ENCODE results near the gene COL15A1.
"Not testable (repeated sequence)": the region's sequence is repeated elsewhere in the genome, so short reads cannot be mapped to it uniquely, and the experiment has no call there.

The COL15A1 gene

DNA sequence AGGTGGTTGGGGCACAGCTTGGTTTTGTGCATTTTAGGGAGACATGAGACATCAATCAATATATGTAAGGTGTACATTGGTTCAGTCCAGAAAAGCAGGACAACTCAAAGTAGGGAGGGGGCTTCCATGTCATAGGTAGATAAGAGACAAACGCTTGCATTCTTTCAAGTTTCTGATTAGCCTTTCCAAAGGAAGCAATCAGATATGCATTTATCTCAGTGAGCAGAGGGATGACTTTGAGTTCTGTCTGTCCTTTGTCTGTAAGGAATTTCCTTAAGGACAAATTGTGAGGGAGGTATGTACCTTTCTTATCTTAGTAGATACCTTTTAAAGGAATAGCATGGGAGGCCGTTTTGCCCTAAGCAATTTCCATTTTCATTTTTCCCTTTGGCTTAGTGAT is 63.3 kb downstream of the COL15A1 start:
- CTCF ChIA-PET: no interaction called here
- no peak for TF ChIP-seq SP1 (IDR thresholded peaks at IDR 0.05)
- TF ChIP-seq FOXA1 (IDR thresholded peaks at IDR 0.05): no peak
- TF ChIP-seq FOXM1 (IDR thresholded peaks at IDR 0.05; ENCODE audit: borderline replicate concordance): no peak
- TF ChIP-seq FOXK2 (IDR thresholded peaks at IDR 0.05): no peak
- TF ChIP-seq LEF1 (IDR thresholded peaks at IDR 0.05; ENCODE audit: borderline replicate concordance): no peak
- TF ChIP-seq TARDBP (IDR thresholded peaks at IDR 0.05): no peak
- TF ChIP-seq ARNT (IDR thresholded peaks at IDR 0.05): no peak
- TF ChIP-seq ELF4 (IDR thresholded peaks at IDR 0.05): no peak
- no peak for TF ChIP-seq HDGF (IDR thresholded peaks at IDR 0.05; ENCODE audit: borderline replicate concordance)
- TF ChIP-seq BHLHE40 (IDR thresholded peaks at IDR 0.05; ENCODE audit: borderline replicate concordance): no peak
- TF ChIP-seq ZNF384 (IDR thresholded peaks at IDR 0.05): no peak
- no peak for TF ChIP-seq PKNOX1 (IDR thresholded peaks at IDR 0.05)
- no peak for TF ChIP-seq CTBP1 (IDR thresholded peaks at IDR 0.05; ENCODE audit: borderline replicate concordance)
- no peak for TF ChIP-seq L3MBTL2 (conservative IDR thresholded peaks at IDR 0.05)
- no peak for TF ChIP-seq SUZ12 (IDR thresholded peaks at IDR 0.05)
- TF ChIP-seq NFRKB (IDR thresholded peaks at IDR 0.05): no peak
- no peak for DNase-seq (ENCODE audit: extremely low spot score)
- POLR2A ChIA-PET: no interaction called here

GRCh38 chr9:99008203-99008602 is 64.5 kb downstream of the COL15A1 start:
- ChIA-PET POLR2A (no interaction called here), CTCF (no interaction called here)
- TF ChIP-seq ELF4 (IDR thresholded peaks at IDR 0.05): no peak
- 0 out of 2 replicates have a peak, but pooled peaks have one; percentile 27 for TF ChIP-seq PKNOX1 (IDR thresholded peaks at IDR 0.05)
- DNase-seq (ENCODE audit: extremely low spot score): no peak

DNA sequence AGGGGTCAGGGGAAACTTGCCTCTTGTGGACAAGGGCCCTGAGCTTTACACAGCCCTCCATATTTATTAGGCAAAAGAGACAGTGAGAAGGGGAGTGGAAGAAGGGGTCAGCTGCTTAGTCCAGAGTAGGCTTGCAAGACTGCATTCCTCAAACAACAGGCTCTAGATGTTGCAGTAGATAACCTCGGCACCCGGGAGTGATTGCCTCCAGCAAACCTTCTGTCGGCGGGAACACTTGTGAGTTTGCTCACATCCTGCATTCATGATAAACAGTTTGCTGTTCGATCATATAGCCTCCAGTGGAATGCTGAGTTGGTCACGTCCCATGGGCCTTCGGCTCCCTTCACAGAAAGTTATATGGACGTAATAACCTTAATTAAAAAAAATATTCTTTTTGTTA is 66.7 kb downstream of the COL15A1 start:
- CTCF ChIA-PET; POLR2A ChIA-PET; DNase-seq (ENCODE audit: extremely low spot score): not testable (repeated sequence)

- TF ChIP-seq ZNF384 (IDR thresholded peaks at IDR 0.05) (peak; percentile 69; the same call in 1 of the 2 replicates), SUZ12 (IDR thresholded peaks at IDR 0.05) (no peak)
- ChIA-PET POLR2A (no interaction called here), CTCF (no interaction called here)
- DNase-seq (ENCODE audit: extremely low spot score): no peak
Measured at GRCh38 chr9:99011161-99011709, 67.5 kb downstream of the COL15A1 start.

GRCh38 chr9:99012957-99013512 is 69.3 kb downstream of the COL15A1 start:
- POLR2A ChIA-PET: no interaction called here
- TF ChIP-seq HDGF (IDR thresholded peaks at IDR 0.05; ENCODE audit: borderline replicate concordance): no peak
- no peak for TF ChIP-seq TARDBP (IDR thresholded peaks at IDR 0.05)
- no peak for DNase-seq (ENCODE audit: extremely low spot score)
- CTCF ChIA-PET: no interaction called here

- ChIA-PET POLR2A (no interaction called here), CTCF (no interaction called here)
- no peak for DNase-seq (ENCODE audit: extremely low spot score)
- TF ChIP-seq SUZ12 (IDR thresholded peaks at IDR 0.05) (no peak), LEF1 (IDR thresholded peaks at IDR 0.05; ENCODE audit: borderline replicate concordance) (no peak), HDGF (IDR thresholded peaks at IDR 0.05; ENCODE audit: borderline replicate concordance) (no peak), FOXM1 (IDR thresholded peaks at IDR 0.05; ENCODE audit: borderline replicate concordance) (no peak), PKNOX1 (IDR thresholded peaks at IDR 0.05) (no peak), CTBP1 (IDR thresholded peaks at IDR 0.05; ENCODE audit: borderline replicate concordance) (no peak), ZNF384 (IDR thresholded peaks at IDR 0.05) (no peak), ELF4 (IDR thresholded peaks at IDR 0.05) (no peak), BHLHE40 (IDR thresholded peaks at IDR 0.05; ENCODE audit: borderline replicate concordance) (no peak)
Measured at GRCh38 chr9:99013550-99013949, 69.8 kb downstream of the COL15A1 start.

GRCh38 chr9:99015448-99015847 is 71.7 kb downstream of the COL15A1 start:
- POLR2A ChIA-PET: no interaction called here
- CTCF ChIA-PET: interaction anchor here (0.6 to 0.9 kb wide), 2 partner anchors 81 to 154 kb away, joined by 3 read pairs; no protein-coding TSS in a partner anchor
- no peak for DNase-seq (ENCODE audit: extremely low spot score)
- TF ChIP-seq CTBP1 (IDR thresholded peaks at IDR 0.05; ENCODE audit: borderline replicate concordance) (no peak), SP1 (IDR thresholded peaks at IDR 0.05) (no peak), ELF4 (IDR thresholded peaks at IDR 0.05) (no peak), FOXK2 (IDR thresholded peaks at IDR 0.05) (no peak)

- ChIA-PET POLR2A (no interaction called here), CTCF (no interaction called here)
- no peak for TF ChIP-seq FOXA1 (IDR thresholded peaks at IDR 0.05)
- no peak for TF ChIP-seq SUZ12 (IDR thresholded peaks at IDR 0.05)
- no peak for TF ChIP-seq HDGF (IDR thresholded peaks at IDR 0.05; ENCODE audit: borderline replicate concordance)
- no peak for TF ChIP-seq BHLHE40 (IDR thresholded peaks at IDR 0.05; ENCODE audit: borderline replicate concordance)
- no peak for TF ChIP-seq L3MBTL2 (conservative IDR thresholded peaks at IDR 0.05)
- TF ChIP-seq FOXK2 (IDR thresholded peaks at IDR 0.05): no peak
- no peak for TF ChIP-seq TARDBP (IDR thresholded peaks at IDR 0.05)
- TF ChIP-seq ELF4 (IDR thresholded peaks at IDR 0.05): no peak
- TF ChIP-seq PKNOX1 (IDR thresholded peaks at IDR 0.05): no peak
- TF ChIP-seq FOXM1 (IDR thresholded peaks at IDR 0.05; ENCODE audit: borderline replicate concordance): no peak
- no peak for DNase-seq (ENCODE audit: extremely low spot score)
Measured at GRCh38 chr9:99015890-99016289, 72.2 kb downstream of the COL15A1 start.
